SK-N-MC (cell line): ENCODE data around the gene HSPA1A.
A peak's percentile ranks its signal among the peaks of the same experiment; 100 is the strongest.
"Not testable (repeated sequence)": the region's sequence is repeated elsewhere in the genome, so short reads cannot be mapped to it uniquely, and the experiment has no call there.

Experiments
- DNase-seq: peaks from one replicate; pipeline ENCODE4 v3.0.0-alpha.2; 2011; ENCODE audit warnings: low read depth, low spot score
- H3K27ac ChIP-seq: fragments of 200-600 bp; sonication (generic); 2 replicates; pipeline ENCODE4 v1.5.1; 2016; ENCODE audit warnings: mixed run types
- H3K36me3 ChIP-seq: fragments of 200-600 bp; sonication (generic); 2 replicates; pipeline ENCODE4 v1.6.1; 2017; ENCODE audit warnings: antibody characterized with exemption, low read length, mixed read lengths; ENCODE audit not compliant: insufficient read depth
- H3K4me3 ChIP-seq: fragments of 200-600 bp; sonication (generic); 2 replicates; pipeline ENCODE4 v1.5.1; 2016
- H3K9ac ChIP-seq: fragments of 200-600 bp; sonication (generic); 2 replicates; pipeline ENCODE4 v1.8.0; 2017; ENCODE audit warnings: mixed run types, mixed read lengths; ENCODE audit not compliant: insufficient read length
- H3K9me3 ChIP-seq: fragments of 200-600 bp; sonication (generic); 2 replicates; pipeline ENCODE4 v1.6.1; 2017; ENCODE audit warnings: low read depth, mild to moderate bottlenecking, antibody characterized with exemption, low read length, moderate library complexity, mixed read lengths
- EZH2 ChIP-seq: fragments of 200-600 bp; sonication (generic); IDR thresholded peaks from one replicate; pipeline ENCODE4 v1.6.1; 2017; ENCODE audit warnings: antibody characterized with exemption
- FOXP2 ChIP-seq: optimal IDR thresholded peaks from 2 replicates; pipeline ENCODE3; 2011; ENCODE audit warnings: mild to moderate bottlenecking, moderate library complexity; ENCODE audit not compliant: insufficient read depth; ENCODE audit errors: extremely low read length, control extremely low read depth
- POLR2AphosphoS5 ChIP-seq: IDR thresholded peaks from 2 replicates; pipeline ENCODE4 v1.6.1; 2012; ENCODE audit warnings: mild to moderate bottlenecking, low read depth, low read length, borderline replicate concordance

Gene HSPA1A

GRCh38 chr6:31814677-31815024 is 692 bp upstream of the HSPA1A start:
- peak; percentile 95 for DNase-seq
- no peaks in the 10 kb centered on the region for H3K9me3 ChIP-seq
- TF ChIP-seq POLR2AphosphoS5 (peak; percentile 43; the same call in 1 of the 2 replicates), FOXP2 (no peak)
- peak overlapping the region; percentile 82 for H3K4me3 ChIP-seq
- H3K9ac ChIP-seq: peak overlapping the region; percentile 66
- H3K36me3 ChIP-seq: no peaks in the 10 kb centered on the region
- peak overlapping the region; percentile 98 for H3K27ac ChIP-seq

GRCh38 chr6:31817133-31817928 is 2.0 kb downstream of the HSPA1A start:
- DNase-seq, H3K36me3 ChIP-seq, H3K27ac ChIP-seq, H3K9me3 ChIP-seq: not testable (repeated sequence)
- Histone ChIP-seq H3K4me3 (peak overlapping the region; percentile 77), H3K9ac (peak overlapping the region; percentile 62)

- H3K9me3 ChIP-seq, H3K36me3 ChIP-seq, DNase-seq, H3K27ac ChIP-seq: not testable (repeated sequence)
- peak overlapping the region; percentile 62 for H3K9ac ChIP-seq
- peak overlapping the region; percentile 77 for H3K4me3 ChIP-seq
Measured at GRCh38 chr6:31817929-31818511, 2.7 kb downstream of the HSPA1A start.

- peak overlapping the region; percentile 4; the same call in 1 of the 2 replicates for H3K27ac ChIP-seq
- H3K9ac ChIP-seq: no peak overlapping the region
- no peak overlapping the region for H3K4me3 ChIP-seq
- no peaks in the 10 kb centered on the region for H3K36me3 ChIP-seq
- TF ChIP-seq POLR2AphosphoS5 (no peak), EZH2 (no peak), FOXP2 (no peak)
- DNase-seq: no peak
- H3K9me3 ChIP-seq: no peaks in the 10 kb centered on the region
Measured at GRCh38 chr6:31819871-31820299, 4.5 kb downstream of the HSPA1A start.

GRCh38 chr6:31820399-31820798 is 5.1 kb downstream of the HSPA1A start:
- H3K36me3 ChIP-seq, H3K9ac ChIP-seq: not testable (repeated sequence)
- H3K27ac ChIP-seq: peak overlapping the region; percentile 29; the same call in 1 of the 2 replicates

GRCh38 chr6:31821301-31822035 is 6.1 kb downstream of the HSPA1A start:
- peak overlapping the region; percentile 9 for H3K9ac ChIP-seq
- H3K36me3 ChIP-seq: no peaks in the 10 kb centered on the region
- H3K4me3 ChIP-seq: peak overlapping the region; percentile 54
- TF ChIP-seq POLR2AphosphoS5 (no peak), FOXP2 (no peak), EZH2 (no peak)
- H3K27ac ChIP-seq: peak overlapping the region; percentile 29; the same call in 1 of the 2 replicates
- no peak for DNase-seq
- H3K9me3 ChIP-seq: no peaks in the 10 kb centered on the region

More at GRCh38 chr6:31820399-31820798, 5.1 kb downstream of the HSPA1A start:
- not testable (repeated sequence) for H3K9me3 ChIP-seq, DNase-seq, H3K4me3 ChIP-seq

- TF ChIP-seq EZH2: no peak
- no peak; the same call in 1 of the 2 replicates for TF ChIP-seq POLR2AphosphoS5
- no peak for TF ChIP-seq FOXP2
- Histone ChIP-seq H3K27ac (peak overlapping the region; percentile 58), H3K4me3 (peak overlapping the region; percentile 54), H3K9ac (peak overlapping the region; percentile 52), H3K9me3 (no peaks in the 10 kb centered on the region), H3K36me3 (no peaks in the 10 kb centered on the region)
- no peak for DNase-seq
Measured at GRCh38 chr6:31822036-31822821, 6.9 kb downstream of the HSPA1A start.

- H3K4me3 ChIP-seq, DNase-seq, H3K9ac ChIP-seq, H3K9me3 ChIP-seq, H3K36me3 ChIP-seq: not testable (repeated sequence)
- peak overlapping the region; percentile 19; the same call in 1 of the 2 replicates for H3K27ac ChIP-seq
Measured at GRCh38 chr6:31823592-31824196, 8.4 kb downstream of the HSPA1A start.
